ACC112 (cell line): ENCODE results near the gene CSK.
A peak's percentile ranks its signal among the peaks of the same experiment; 100 is the strongest.

ENCODE experiments used
- H2AFZ ChIP-seq: fragments of 200-600 bp; sonication (generic); one replicate; pipeline ENCODE4 v1.6.0; 2017; ENCODE audit warnings: antibody characterized with exemption, low read length; ENCODE audit not compliant: unreplicated experiment
- H3K27ac ChIP-seq: fragments of 200-600 bp; sonication (generic); 2 replicates; pipeline ENCODE4 v1.5.1; 2014; ENCODE audit warnings: low read depth, mild to moderate bottlenecking, antibody characterized with exemption, low read length, moderate library complexity
- H3K27me3 ChIP-seq: fragments of 200-600 bp; sonication (generic); 2 replicates; pipeline ENCODE4 v1.6.1; 2014; ENCODE audit warnings: mild to moderate bottlenecking, antibody characterized with exemption, low read length, moderate library complexity, mixed read lengths; ENCODE audit not compliant: insufficient read depth
- H3K36me3 ChIP-seq: fragments of 200-600 bp; sonication (generic); 2 replicates; pipeline ENCODE4 v1.6.1; 2016; ENCODE audit warnings: mild to moderate bottlenecking, antibody characterized with exemption, low read length, moderate library complexity, mixed read lengths; ENCODE audit not compliant: insufficient read depth
- H3K4me1 ChIP-seq: fragments of 200-600 bp; sonication (generic); one replicate; pipeline ENCODE4 v1.6.1; 2016; ENCODE audit warnings: low read length, mixed read lengths; ENCODE audit not compliant: insufficient read depth, unreplicated experiment, control insufficient read depth
- H3K4me3 ChIP-seq: fragments of 200-600 bp; sonication (generic); 2 replicates; pipeline ENCODE4 v1.5.1; 2014; ENCODE audit warnings: mild to moderate bottlenecking, low read depth, low read length
- H3K79me2 ChIP-seq: fragments of 200-600 bp; sonication (generic); one replicate; pipeline ENCODE4 v1.6.0; 2016; ENCODE audit warnings: low read length; ENCODE audit not compliant: control insufficient read depth, unreplicated experiment, insufficient read depth

The CSK gene

DNA sequence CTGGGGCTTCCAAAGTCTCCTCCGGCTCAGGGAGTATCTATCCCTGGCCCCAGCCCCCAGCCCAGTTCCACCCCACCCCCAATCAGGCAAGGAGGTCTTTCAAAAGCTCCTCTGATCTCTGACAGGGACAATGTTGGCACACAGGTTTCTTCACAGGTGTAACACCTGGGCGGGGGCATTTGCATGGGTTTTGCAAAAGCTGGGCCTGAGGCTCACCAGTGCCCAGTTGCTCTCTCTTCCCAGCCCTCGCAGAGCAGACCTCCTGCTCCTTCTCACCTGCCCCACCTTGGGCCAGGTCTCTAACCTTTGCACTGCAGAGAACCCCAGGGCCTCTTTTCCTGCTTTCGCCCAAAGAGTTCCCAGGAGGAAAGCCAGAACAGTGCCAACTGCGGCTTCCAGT lies 8.6 kb upstream of the CSK start:
- no peaks in the 10 kb centered on the region for H3K36me3 ChIP-seq
- H2AFZ ChIP-seq, result no peak overlapping the region
- H3K4me1 ChIP-seq, result peaks cover 6% of the 10 kb centered on the region
- no peaks in the 10 kb centered on the region for H3K79me2 ChIP-seq
- no peak overlapping the region for H3K4me3 ChIP-seq
- peaks cover 5% of the 10 kb centered on the region; the same call in 1 of the 2 replicates for H3K27me3 ChIP-seq
- H3K27ac ChIP-seq, result no peak overlapping the region

DNA sequence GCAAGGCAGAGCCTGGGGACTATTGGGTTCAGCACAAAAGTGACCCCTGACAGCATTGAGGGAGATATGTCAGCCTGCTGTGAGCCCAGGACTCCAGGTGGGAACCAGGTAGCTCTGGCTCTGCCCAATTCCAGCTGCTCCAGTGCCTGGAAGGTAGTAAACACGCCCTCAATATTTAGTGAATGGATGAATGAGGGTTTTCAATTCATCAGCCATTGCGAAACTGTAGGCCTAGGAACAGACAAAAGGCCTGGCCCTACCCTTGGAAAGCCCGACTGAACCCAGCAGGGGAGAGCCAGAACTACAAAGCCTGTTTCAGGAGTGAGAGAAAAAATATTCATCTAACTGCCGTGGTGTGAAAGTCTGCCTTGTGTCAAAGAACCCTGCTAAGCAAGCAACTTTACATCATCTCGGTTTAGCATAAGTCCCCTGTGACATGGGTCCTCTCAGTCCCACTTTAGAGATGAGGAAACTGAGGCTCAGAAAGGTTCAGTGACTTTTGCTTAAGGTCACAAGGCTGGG lies 8.1 kb upstream of the CSK start:
- Histone ChIP-seq H3K27ac (no peak overlapping the region), H3K4me3 (no peak overlapping the region), H3K79me2 (no peaks in the 10 kb centered on the region), H2AFZ (no peak overlapping the region), H3K4me1 (peaks cover 6% of the 10 kb centered on the region), H3K36me3 (no peaks in the 10 kb centered on the region), H3K27me3 (peaks cover 5% of the 10 kb centered on the region; the same call in 1 of the 2 replicates)

DNA sequence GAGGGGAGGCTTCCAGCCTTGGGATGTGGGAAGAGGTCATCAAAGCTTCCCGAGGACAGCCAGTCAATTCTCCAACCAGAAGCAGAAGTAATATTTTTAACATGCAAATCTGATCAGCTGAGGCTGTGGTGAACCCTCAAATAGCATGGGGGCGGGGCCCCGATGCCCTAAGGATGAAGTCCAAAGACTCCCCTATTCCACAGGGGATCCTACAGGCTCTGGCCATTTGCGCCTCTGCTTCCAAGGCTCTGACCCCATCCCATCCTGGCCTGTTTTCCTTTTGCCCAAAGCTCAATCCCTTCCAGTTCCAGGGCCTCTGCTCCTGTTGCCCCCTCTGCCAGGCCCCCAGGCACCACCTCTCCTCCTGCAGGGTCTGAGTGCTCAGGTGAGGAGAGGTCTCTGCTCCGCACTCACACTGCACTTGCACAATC lies 6.7 kb upstream of the CSK start:
- Histone ChIP-seq H3K36me3 (no peaks in the 10 kb centered on the region), H3K79me2 (no peaks in the 10 kb centered on the region), H3K4me1 (peaks cover 6% of the 10 kb centered on the region), H3K27ac (no peak overlapping the region), H3K27me3 (no peaks in the 10 kb centered on the region; the same call in 1 of the 2 replicates), H3K4me3 (no peak overlapping the region), H2AFZ (no peak overlapping the region)

DNA sequence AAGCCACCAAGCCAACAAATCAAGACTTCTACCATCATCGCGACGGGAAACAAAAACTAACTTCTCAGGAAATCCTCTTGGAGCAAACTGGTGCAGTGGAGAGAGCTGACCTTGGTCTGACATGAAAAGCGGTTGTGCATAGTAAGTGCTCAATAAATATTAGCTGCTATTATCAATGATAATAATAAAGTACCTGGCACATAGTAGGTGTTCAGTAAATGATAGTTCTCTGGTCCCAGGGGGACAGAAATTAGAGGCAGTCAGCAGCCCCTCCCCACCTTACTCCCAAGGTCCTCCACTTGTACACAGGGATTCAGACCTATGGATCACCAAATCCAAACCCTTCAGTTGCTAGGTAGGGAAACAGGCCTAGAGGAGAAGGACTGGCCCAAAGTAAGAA lies 6.0 kb upstream of the CSK start:
- Histone ChIP-seq H3K4me1 (peaks cover 6% of the 10 kb centered on the region), H3K27me3 (no peaks in the 10 kb centered on the region), H3K4me3 (no peak overlapping the region), H3K27ac (no peak overlapping the region), H3K79me2 (no peaks in the 10 kb centered on the region), H3K36me3 (no peaks in the 10 kb centered on the region), H2AFZ (no peak overlapping the region)

DNA sequence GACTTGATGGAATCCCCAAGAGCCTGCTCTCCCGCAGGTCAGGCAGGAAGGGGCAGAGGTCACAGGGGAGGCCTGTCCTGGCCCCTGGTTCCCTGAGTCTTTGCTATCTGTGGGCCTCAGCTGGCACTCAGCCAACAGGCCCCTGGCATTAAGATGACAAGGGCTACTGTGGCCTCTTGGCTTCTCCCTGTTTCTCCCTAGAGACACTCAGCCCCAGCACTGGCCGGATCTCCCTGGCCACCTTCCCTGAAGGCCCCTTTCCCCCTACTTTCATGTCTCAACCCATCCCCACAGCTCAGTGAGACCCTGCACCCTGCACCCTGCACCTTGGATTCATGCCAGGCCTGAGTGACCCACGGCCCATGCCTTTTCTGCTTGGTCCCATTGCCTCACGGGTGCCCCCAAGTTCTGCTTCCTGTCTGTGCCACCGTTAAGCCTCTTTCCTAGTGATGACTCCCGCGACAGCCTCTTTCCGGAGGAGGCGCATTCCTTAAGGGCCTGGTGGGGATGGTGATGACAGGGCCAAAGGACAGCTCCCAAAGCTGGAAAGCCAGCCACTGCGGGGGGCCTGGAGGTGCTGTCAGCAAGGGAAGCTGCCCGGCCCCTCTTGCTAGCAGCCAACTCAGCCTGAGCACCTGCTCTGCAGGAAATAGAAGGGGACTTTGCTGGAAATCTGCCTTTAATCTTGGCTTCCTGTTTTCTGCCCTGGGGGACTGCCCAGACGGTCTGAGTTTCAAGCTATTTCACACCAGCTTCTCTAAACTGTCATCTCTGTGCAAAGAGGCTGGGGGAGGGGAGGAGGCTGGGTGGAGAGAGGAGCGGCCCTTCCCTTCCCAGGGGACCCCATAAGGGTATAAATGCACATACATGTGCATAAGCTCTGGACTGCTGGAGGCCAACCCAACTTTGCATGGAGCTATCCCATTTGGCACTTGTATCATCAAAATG lies 4.8 kb upstream of the CSK start:
- Histone ChIP-seq H2AFZ (no peak overlapping the region), H3K79me2 (no peaks in the 10 kb centered on the region), H3K4me3 (no peak overlapping the region), H3K27ac (no peak overlapping the region), H3K36me3 (no peaks in the 10 kb centered on the region), H3K27me3 (no peaks in the 10 kb centered on the region), H3K4me1 (peaks cover 6% of the 10 kb centered on the region)

DNA sequence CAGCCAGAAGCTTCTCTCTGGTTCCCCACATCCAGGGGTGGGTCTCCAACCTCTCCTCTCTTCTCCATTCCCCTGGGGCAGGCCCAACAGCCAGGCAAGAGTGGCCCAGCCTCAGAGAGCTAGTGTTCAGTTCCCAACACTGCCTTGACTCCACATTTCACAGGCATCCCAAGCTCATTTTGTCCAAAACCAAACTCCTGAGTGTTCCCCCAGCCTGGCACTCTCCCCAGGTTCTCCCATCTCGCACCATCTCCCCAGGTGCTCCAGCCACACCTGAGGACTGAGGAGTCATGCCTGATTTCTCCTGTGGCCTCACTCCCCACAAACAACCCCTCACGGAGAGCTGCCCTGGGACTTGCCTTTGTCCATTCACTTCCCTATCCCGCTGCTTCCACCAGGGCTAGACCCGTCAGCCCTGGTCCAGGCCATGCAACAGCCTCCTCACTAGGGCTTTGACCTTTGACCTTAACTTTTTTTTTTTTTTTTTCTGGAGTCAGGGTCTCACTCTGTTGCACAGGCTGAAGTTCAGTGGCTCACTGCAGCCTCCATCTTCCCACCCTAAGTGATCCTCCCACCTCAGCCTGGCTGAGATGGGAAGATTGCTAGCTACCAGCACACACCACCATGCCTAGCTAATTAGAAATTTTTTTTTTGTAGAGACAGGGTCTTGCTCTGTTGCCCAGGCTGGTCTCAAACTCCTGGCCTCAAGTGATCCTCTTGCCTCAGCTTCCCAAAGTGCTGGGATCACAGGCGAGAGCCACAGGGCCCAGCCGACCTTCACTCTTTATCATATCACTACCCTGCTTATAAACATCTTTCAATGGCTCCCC lies 3.9 kb upstream of the CSK start:
- no peak overlapping the region for H3K27ac ChIP-seq
- peaks cover 6% of the 10 kb centered on the region for H3K4me1 ChIP-seq
- H3K36me3 ChIP-seq, result no peaks in the 10 kb centered on the region
- H2AFZ ChIP-seq, result no peak overlapping the region
- no peaks in the 10 kb centered on the region for H3K27me3 ChIP-seq
- H3K79me2 ChIP-seq, result peaks cover 6% of the 10 kb centered on the region
- H3K4me3 ChIP-seq, result no peak overlapping the region

DNA sequence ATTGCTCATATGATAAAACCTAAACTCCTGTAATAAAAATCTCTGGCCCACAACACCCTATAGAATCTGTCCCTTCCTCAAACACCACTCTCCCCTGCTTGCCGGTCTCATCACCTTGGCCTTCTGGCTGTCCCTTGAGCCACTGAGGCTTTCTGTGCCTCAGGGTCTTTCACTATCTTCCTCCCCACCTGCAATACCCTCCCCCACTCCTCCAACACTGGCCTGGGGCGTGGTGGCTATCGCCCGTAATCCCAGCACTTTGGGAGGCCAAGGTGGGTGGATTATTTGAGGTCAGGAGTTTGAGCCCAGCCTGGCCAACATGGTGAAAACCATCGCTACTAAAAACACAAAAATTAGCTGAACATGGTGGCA lies 3.3 kb upstream of the CSK start:
- Histone ChIP-seq H3K79me2 (peaks cover 12% of the 10 kb centered on the region), H3K27me3 (no peaks in the 10 kb centered on the region), H2AFZ (no peak overlapping the region), H3K4me3 (no peak overlapping the region), H3K36me3 (no peaks in the 10 kb centered on the region), H3K4me1 (peaks cover 8% of the 10 kb centered on the region), H3K27ac (no peak overlapping the region)

DNA sequence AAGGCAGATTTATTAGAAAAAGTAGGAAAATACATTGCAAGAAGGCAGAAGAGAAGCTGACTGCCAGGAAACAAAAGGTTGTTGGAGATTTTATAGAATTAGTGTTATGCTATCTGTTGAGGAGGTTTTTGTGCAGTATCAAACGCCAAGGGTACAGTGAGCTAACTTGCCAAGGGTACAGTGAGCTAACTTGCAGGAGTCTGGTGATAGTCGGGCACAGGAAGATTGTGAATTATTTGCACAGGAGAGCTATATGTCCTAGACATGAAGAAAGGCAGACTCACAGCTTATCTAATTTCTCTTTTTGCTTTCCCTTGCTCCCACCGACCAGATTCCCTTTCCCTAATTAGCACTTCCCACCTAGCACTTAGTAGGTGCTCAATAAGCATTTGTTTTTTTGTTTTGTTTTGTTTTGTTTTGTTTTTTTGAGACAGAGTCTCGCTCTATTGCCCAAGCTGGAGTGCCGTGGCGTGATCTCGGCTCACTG lies 2.7 kb upstream of the CSK start:
- no peak overlapping the region for H2AFZ ChIP-seq
- H3K36me3 ChIP-seq, result no peaks in the 10 kb centered on the region
- peaks cover 14% of the 10 kb centered on the region for H3K4me1 ChIP-seq
- H3K79me2 ChIP-seq, result peaks cover 18% of the 10 kb centered on the region
- no peak overlapping the region for H3K4me3 ChIP-seq
- no peaks in the 10 kb centered on the region for H3K27me3 ChIP-seq
- H3K27ac ChIP-seq, result no peak overlapping the region

DNA sequence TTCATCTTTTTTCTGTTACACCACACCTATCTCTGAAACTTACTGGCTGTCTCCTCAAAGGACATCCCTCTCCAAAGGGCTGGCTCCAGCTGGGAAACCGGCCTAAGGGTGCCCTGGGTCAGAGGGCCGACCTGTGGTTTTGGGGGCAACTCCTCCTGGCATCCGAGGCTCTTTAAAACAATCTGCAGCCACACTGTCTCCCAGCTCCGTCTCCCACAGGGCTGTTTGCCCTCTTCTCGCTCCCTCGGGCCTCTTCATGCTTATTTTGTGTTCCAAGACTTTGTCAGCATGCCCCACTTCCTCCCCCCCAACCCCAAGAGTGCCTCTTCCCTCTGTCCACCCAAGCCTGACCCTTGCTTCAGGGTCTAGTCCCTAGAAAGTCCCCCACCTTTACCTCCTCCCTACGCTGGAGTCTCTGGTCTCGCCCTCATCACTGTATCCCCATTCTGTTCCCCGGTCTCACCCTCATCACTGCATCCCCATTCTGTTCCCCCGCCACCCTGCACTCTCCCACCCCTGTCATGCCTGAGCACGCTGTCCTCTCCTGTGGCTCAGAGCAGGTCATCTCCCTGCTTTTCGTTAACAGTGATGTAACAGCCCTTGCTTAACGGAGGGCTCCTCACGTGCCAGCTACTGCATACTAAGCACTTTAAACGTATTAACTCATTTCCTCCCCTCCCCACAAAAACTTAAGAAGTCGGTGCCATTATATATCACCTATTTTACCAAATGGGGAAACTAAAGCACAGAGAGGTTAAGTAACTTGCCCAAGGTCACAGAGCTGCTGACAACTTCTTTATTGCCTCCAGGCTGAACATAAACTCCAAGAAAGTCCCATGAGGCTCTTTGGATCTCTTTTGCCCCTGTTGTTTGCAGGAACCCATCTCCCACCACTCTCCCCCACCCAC lies 1.1 kb upstream of the CSK start:
- no peak overlapping the region for H3K27ac ChIP-seq
- H3K4me1 ChIP-seq, result peaks cover 26% of the 10 kb centered on the region
- H3K36me3 ChIP-seq, result no peaks in the 10 kb centered on the region
- H2AFZ ChIP-seq, result peak overlapping the region; percentile 90
- H3K79me2 ChIP-seq, result peaks cover 34% of the 10 kb centered on the region
- H3K4me3 ChIP-seq, result peak overlapping the region; percentile 98
- H3K27me3 ChIP-seq, result no peaks in the 10 kb centered on the region
